Mesenchymal stem cell (in vitro differentiated cells and primary cell): Measurements from ENCODE around the gene WDR64.

Experiments used
- DNase-seq: peaks from one replicate; pipeline ENCODE4 v3.0.0-alpha.2; 2013
- H2AFZ ChIP-seq: one replicate; pipeline ENCODE4 v1.6.1; 2013; ENCODE audit warnings: low read depth, mild to moderate bottlenecking, control low read depth, inconsistent platforms, low read length, moderate library complexity
- H2AK5ac ChIP-seq: 2 replicates; pipeline ENCODE4 v1.6.1; 2013; ENCODE audit warnings: low read length, moderate library complexity, mild to moderate bottlenecking, inconsistent platforms; ENCODE audit not compliant: severe bottlenecking
- H2BK120ac ChIP-seq: one replicate; pipeline ENCODE4 v1.6.1; 2013; ENCODE audit warnings: low read depth, mild to moderate bottlenecking, inconsistent platforms, low read length, moderate library complexity
- H2BK12ac ChIP-seq, 2 experiments: one replicate each; pipeline ENCODE4 v1.6.1; 2013; ENCODE audit warnings: inconsistent platforms in 2 of 2, low read length in 2 of 2, mild to moderate bottlenecking in 2 of 2, moderate library complexity in 2 of 2, control low read depth in 1 of 2
- H2BK15ac ChIP-seq: one replicate; pipeline ENCODE4 v1.6.1; 2013; ENCODE audit warnings: mild to moderate bottlenecking, low read depth, inconsistent platforms; ENCODE audit not compliant: poor library complexity, severe bottlenecking
- H2BK5ac ChIP-seq: 2 replicates; pipeline ENCODE4 v1.6.1; 2013; ENCODE audit warnings: low read depth, mild to moderate bottlenecking, low read length, control low read depth, inconsistent platforms; ENCODE audit not compliant: poor library complexity, severe bottlenecking
- H3K14ac ChIP-seq, 2 experiments: one replicate each; pipeline ENCODE4 v1.6.1; 2013; ENCODE audit warnings: inconsistent platforms in 2 of 2, low read length in 2 of 2, control low read depth in 1 of 2, mild to moderate bottlenecking in 1 of 2, moderate library complexity in 1 of 2
- H3K18ac ChIP-seq, 2 experiments: one replicate each; pipeline ENCODE4 v1.6.1; 2013; ENCODE audit warnings: inconsistent platforms in 2 of 2, low read length in 2 of 2, control low read depth in 1 of 2, low read depth in 1 of 2, mild to moderate bottlenecking in 1 of 2
- H3K23ac ChIP-seq, 2 experiments: one replicate each; pipeline ENCODE4 v1.6.1; 2013; ENCODE audit warnings: inconsistent platforms in 2 of 2, low read length in 2 of 2, mild to moderate bottlenecking in 2 of 2, moderate library complexity in 2 of 2, control low read depth in 1 of 2
- H3K27ac ChIP-seq: 2 replicates; pipeline ENCODE4 v1.5.1; 2013; ENCODE audit warnings: mild to moderate bottlenecking, moderate library complexity, low read length, control low read depth, inconsistent platforms; ENCODE audit not compliant: poor library complexity, severe bottlenecking
- H3K27me3 ChIP-seq, 2 experiments: 2 replicates each; pipeline versions ENCODE4 v1.6.1 to v1.7.0; 2013; ENCODE audit warnings: low read length in 2 of 2, mild to moderate bottlenecking in 2 of 2, moderate library complexity in 2 of 2, control low read depth in 1 of 2, inconsistent platforms in 1 of 2; ENCODE audit not compliant: control insufficient read depth in 1 of 2, insufficient read depth in 1 of 2
- H3K36me3 ChIP-seq, 2 experiments: 2 replicates each; pipeline versions ENCODE4 v1.6.1 to v1.7.0; 2013; ENCODE audit warnings: low read length in 2 of 2, control low read depth in 1 of 2, inconsistent platforms in 1 of 2, low read depth in 1 of 2, mild to moderate bottlenecking in 1 of 2; ENCODE audit not compliant: insufficient read depth in 2 of 2, control insufficient read depth in 1 of 2
- H3K4ac ChIP-seq, 2 experiments: one replicate each; pipeline ENCODE4 v1.6.1; 2013; ENCODE audit warnings: inconsistent platforms in 2 of 2, low read length in 2 of 2, mild to moderate bottlenecking in 2 of 2, moderate library complexity in 2 of 2, control low read depth in 1 of 2, low read depth in 1 of 2
- H3K4me1 ChIP-seq: 2 replicates; pipeline ENCODE4 v1.6.1; 2013; ENCODE audit warnings: low read depth, low read length, control low read depth; ENCODE audit not compliant: control insufficient read depth, insufficient read depth
- H3K4me2 ChIP-seq: 2 replicates; pipeline ENCODE4 v1.6.1; 2013; ENCODE audit warnings: low read length, mild to moderate bottlenecking, inconsistent platforms; ENCODE audit not compliant: poor library complexity, severe bottlenecking
- H3K4me3 ChIP-seq, 2 experiments: 2 replicates each; pipeline versions ENCODE4 v1.5.1 to v1.7.0; 2013; ENCODE audit warnings: low read length in 2 of 2, mild to moderate bottlenecking in 2 of 2, control low read depth in 1 of 2, low read depth in 1 of 2; ENCODE audit not compliant: insufficient read depth in 1 of 2
- H3K79me1 ChIP-seq: replicated peaks from 2 replicates; pipeline ENCODE4 v1.6.1; 2013; ENCODE audit warnings: mild to moderate bottlenecking, control low read depth, low read length, inconsistent platforms; ENCODE audit not compliant: poor library complexity, severe bottlenecking
- H3K9ac ChIP-seq: 2 replicates; pipeline ENCODE4 v1.7.0; 2013; ENCODE audit warnings: mild to moderate bottlenecking, low read length, moderate library complexity
- H3K9me3 ChIP-seq: 2 replicates; pipeline ENCODE4 v1.7.0; 2013; ENCODE audit warnings: mild to moderate bottlenecking, low read length; ENCODE audit not compliant: control insufficient read depth
- H4K8ac ChIP-seq: one replicate; pipeline ENCODE4 v1.6.1; 2013; ENCODE audit warnings: inconsistent platforms, mild to moderate bottlenecking, low read length, moderate library complexity
- H4K91ac ChIP-seq: one replicate; pipeline ENCODE4 v1.6.1; 2013; ENCODE audit warnings: mild to moderate bottlenecking, low read length, inconsistent platforms
- WGBS: methylation state at CpG from one replicate; pipeline ENCODE4 v1.1.7; 2013; ENCODE audit warnings: mixed read lengths; 5-methylcytosine and 5-hydroxymethylcytosine counted together

WDR64 gene

DNA sequence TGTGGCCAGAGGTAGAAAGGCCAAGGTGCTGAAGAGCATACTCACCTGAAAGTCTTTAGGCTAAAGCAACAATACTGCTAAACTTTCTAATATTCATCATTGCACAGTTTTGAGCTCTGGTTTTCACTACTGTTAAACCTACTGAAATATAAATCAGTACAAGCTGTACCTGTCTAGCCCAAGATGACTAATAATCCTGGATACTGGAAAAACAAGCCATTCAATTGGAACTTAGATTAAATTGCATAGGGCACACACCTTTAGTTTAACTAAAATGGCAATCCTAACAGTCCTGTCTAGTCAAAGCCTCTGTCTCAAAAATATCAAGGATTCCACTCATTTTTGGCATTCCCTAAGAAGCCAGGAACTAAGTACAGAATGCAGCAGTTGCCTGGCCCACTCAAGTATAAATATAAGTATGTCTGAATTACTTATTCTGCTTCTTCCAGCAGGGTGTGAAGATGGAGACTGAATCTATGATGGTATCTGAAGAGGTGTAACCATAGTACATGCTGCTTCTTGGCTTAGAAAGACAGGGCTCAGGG lies 15.0 kb upstream of the WDR64 start:
- Histone ChIP-seq H4K91ac (no peak overlapping the region), H2BK120ac (no peak overlapping the region), H3K4me3 (no peak overlapping the region), H2BK12ac (no peak overlapping the region), H3K36me3 (peaks cover 0 to 15% of the 10 kb centered on the region in 2 experiments), H2AFZ (no peak overlapping the region), H3K9me3 (no peaks in the 10 kb centered on the region), H3K79me1 (peaks cover 13% of the 10 kb centered on the region), H3K23ac (no peak overlapping the region), H3K4me2 (peak overlapping the region; percentile 80), H3K4ac (no peak overlapping the region), H3K27ac (peak overlapping the region; percentile 50), H3K18ac (peak overlapping the region in 1 of 2 experiments; percentile 29), H2BK5ac (peak overlapping the region; percentile 24), H3K27me3 (no peaks in the 10 kb centered on the region), H4K8ac (no peak overlapping the region), H2BK15ac (no peak overlapping the region), H3K9ac (no peak overlapping the region), H3K4me1 (peaks cover 3% of the 10 kb centered on the region), H2AK5ac (no peak overlapping the region), H3K14ac (no peak overlapping the region)
- no peak for DNase-seq

DNA sequence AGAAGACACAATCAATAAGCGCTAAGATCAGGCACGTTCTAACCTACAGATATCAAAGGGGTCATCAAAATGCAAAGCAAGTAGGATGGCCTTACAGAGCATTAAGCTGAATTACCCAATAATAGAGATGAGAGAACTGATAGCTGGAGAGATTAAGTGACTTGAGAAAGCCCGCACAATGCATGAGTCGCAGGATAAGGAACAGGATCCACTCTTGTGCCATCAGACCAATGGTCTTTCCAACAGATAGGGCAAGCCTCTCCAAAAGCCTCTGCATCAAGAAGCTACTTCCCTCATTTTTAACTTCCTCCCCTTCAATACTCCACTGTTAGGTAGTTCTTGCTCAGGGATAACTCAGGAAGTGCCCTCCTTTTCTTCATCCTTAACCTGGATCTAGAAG lies 14.5 kb upstream of the WDR64 start:
- H3K36me3 ChIP-seq, result peaks cover 0 to 15% of the 10 kb centered on the region in 2 experiments
- whole genome bisulfite sequencing, result 69% methylated on average over 4 of the region's 4 CpGs
- no peak overlapping the region for H3K4ac ChIP-seq
- no peak overlapping the region for H3K23ac ChIP-seq
- peaks cover 3% of the 10 kb centered on the region for H3K4me1 ChIP-seq
- peak; percentile 60 for DNase-seq
- no peak overlapping the region for H2BK15ac ChIP-seq
- no peak overlapping the region for H3K4me3 ChIP-seq
- peak overlapping the region; percentile 80 for H3K4me2 ChIP-seq
- H2BK5ac ChIP-seq, result no peak overlapping the region
- peaks cover 11% of the 10 kb centered on the region for H3K79me1 ChIP-seq
- peak overlapping the region; percentile 4 for H3K27ac ChIP-seq
- no peak overlapping the region for H3K9ac ChIP-seq
- H4K91ac ChIP-seq, result no peak overlapping the region
- no peak overlapping the region for H2BK120ac ChIP-seq
- H3K14ac ChIP-seq, result no peak overlapping the region
- H3K27me3 ChIP-seq, result no peaks in the 10 kb centered on the region
- H2BK12ac ChIP-seq, result no peak overlapping the region
- H2AK5ac ChIP-seq, result no peak overlapping the region
- no peak overlapping the region for H2AFZ ChIP-seq
- no peak overlapping the region for H3K18ac ChIP-seq
- H4K8ac ChIP-seq, result no peak overlapping the region
- H3K9me3 ChIP-seq, result no peaks in the 10 kb centered on the region

DNA sequence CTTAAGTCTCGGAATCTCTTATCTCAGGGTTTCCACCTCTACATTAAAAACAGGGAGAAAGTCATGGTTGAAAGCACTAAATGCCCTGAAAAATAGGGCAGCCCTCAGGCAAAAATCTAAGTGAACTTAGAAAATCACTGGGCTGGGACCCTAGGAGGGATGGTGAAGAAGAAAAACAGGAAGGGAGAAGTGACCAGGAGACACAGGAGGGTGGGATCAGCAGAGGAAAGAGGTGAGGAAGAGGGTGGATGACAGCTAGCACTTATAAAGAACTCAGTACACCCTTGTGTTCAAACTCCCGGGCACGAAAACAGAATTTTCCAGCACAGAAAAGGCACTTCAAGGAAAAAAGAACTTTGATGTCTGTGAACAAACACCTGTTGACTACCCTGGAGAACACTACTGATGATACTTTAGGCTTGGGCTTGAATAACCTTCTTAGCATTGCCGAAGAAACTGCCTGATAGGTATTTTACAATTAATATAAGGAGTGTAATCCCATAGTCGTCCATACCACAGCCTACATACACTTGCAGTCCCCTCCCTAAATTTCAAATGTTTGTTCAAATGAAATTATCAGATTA lies 13.9 kb upstream of the WDR64 start:
- no peak overlapping the region for H2BK15ac ChIP-seq
- no peaks in the 10 kb centered on the region for H3K9me3 ChIP-seq
- WGBS, result 87% methylated on average over 3 of the region's 5 CpGs
- H2AK5ac ChIP-seq, result peak overlapping the region; percentile 27
- H3K36me3 ChIP-seq, result peaks cover 0 to 15% of the 10 kb centered on the region in 2 experiments
- no peak overlapping the region for H2BK120ac ChIP-seq
- H3K4me2 ChIP-seq, result peak overlapping the region; percentile 80
- no peak overlapping the region for H3K23ac ChIP-seq
- H2BK5ac ChIP-seq, result no peak overlapping the region
- H4K91ac ChIP-seq, result no peak overlapping the region
- H2AFZ ChIP-seq, result no peak overlapping the region
- H3K4me3 ChIP-seq, result peak overlapping the region in 1 of 2 experiments; percentile 99
- peak overlapping the region; percentile 84 for H3K9ac ChIP-seq
- no peak for DNase-seq
- H3K18ac ChIP-seq, result no peak overlapping the region
- H3K79me1 ChIP-seq, result peaks cover 11% of the 10 kb centered on the region
- H3K27ac ChIP-seq, result peak overlapping the region; percentile 29
- H3K4me1 ChIP-seq, result peaks cover 3% of the 10 kb centered on the region
- no peak overlapping the region for H3K4ac ChIP-seq
- no peak overlapping the region for H3K14ac ChIP-seq
- H2BK12ac ChIP-seq, result no peak overlapping the region
- H4K8ac ChIP-seq, result no peak overlapping the region
- H3K27me3 ChIP-seq, result no peaks in the 10 kb centered on the region

DNA sequence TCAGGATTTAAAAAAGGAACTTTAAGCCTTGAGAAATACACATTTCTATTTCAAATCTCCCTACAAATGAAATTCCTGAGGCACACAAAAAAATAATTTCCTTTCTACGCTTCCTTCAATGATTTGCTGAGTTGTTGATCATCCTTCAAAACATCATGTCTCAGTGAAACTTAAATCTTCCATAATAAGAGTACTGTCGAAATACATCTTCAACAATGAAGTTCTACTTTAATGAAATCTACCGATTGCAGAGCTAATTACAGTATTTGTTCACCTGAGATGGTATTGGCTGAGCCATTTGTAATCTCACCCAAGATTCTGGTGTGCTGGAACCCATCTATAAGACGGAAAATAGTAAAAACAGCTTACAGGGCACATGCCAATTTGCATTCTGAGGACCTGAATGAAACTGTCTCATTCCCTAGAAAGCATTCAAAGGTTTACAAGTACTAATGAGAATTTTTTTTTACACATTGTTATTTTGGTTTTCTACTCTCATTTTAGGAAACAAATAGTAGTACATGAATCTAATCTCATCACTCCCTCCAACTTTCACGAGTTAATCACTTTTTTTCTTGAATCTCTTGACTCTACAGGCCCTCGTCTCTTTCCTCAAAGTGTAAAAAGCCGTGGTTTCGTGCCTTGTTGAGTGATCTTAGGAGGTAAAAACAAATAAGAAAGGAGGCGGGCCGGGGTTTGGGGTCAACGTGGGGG lies 13.0 kb upstream of the WDR64 start:
- no peak overlapping the region for H2BK5ac ChIP-seq
- no peak overlapping the region for H3K23ac ChIP-seq
- WGBS, result 13% methylated on average over 9 of the region's 11 CpGs
- no peak overlapping the region for H3K14ac ChIP-seq
- H3K4me1 ChIP-seq, result peaks cover 3% of the 10 kb centered on the region
- no peak overlapping the region for H2AK5ac ChIP-seq
- peak overlapping the region; percentile 37 for H2BK120ac ChIP-seq
- no peak overlapping the region for H2BK15ac ChIP-seq
- peaks cover 0 to 15% of the 10 kb centered on the region in 2 experiments for H3K36me3 ChIP-seq
- no peak overlapping the region for H2BK12ac ChIP-seq
- H3K27ac ChIP-seq, result peak overlapping the region; percentile 30
- no peaks in the 10 kb centered on the region for H3K27me3 ChIP-seq
- H4K91ac ChIP-seq, result no peak overlapping the region
- no peak overlapping the region for H3K18ac ChIP-seq
- peak overlapping the region; percentile 80 to 99 for H3K4me3 ChIP-seq
- peak; percentile 48 for DNase-seq
- no peak overlapping the region for H4K8ac ChIP-seq
- peaks cover 8% of the 10 kb centered on the region for H3K79me1 ChIP-seq
- peak overlapping the region; percentile 84 for H3K9ac ChIP-seq
- H3K4me2 ChIP-seq, result peak overlapping the region; percentile 66
- no peaks in the 10 kb centered on the region for H3K9me3 ChIP-seq
- H3K4ac ChIP-seq, result no peak overlapping the region
- H2AFZ ChIP-seq, result no peak overlapping the region
